GM12878 (cell line): ENCODE measurements around the gene SLC2A1. TPM values are rescaled to one million over a fixed set of nuclear protein-coding genes. Genes with fewer than 3 reads are reported as not detected.
"Not testable (repeated sequence)": the region's sequence is repeated elsewhere in the genome, so short reads cannot be mapped to it uniquely, and the experiment has no call there.

Source experiments
- ATAC-seq: fragments of 200-7000 bp; cut with Tn5 transposase; 3 replicates; pipeline ENCODE4 v1.9.1; 2020; ENCODE audit warnings: mild to moderate bottlenecking, moderate library complexity
- BruUV-seq: library from RNA; stranded (reverse); fragments of 400-500 nt; replicated peaks from 2 replicates; lab custom pipeline; 2021; lab: Mats Ljungman, UMichigan
- CTCF ChIA-PET: fragments of 300-600 bp; sonication (Branson Sonifier 250); formaldehyde crosslinking; extraction: SDS; loops from one replicate; lab custom pipeline; 2021; ENCODE audit warnings: inconsistent platforms; lab: Yijun Ruan, JAX
- POLR2A ChIA-PET: fragments of 350-600 bp; formaldehyde crosslinking; extraction: SDS; loops from one replicate; lab custom pipeline; 2021; ENCODE audit warnings: inconsistent platforms; lab: Charles Lee
- RAD21 ChIA-PET: fragments of 300-600 bp; sonication (Branson Sonifier 250); formaldehyde crosslinking; loops from one replicate; lab custom pipeline; 2023; ENCODE audit warnings: antibody characterized with exemption; ENCODE audit not compliant: unreplicated experiment; lab: Charles Lee
- SMC1A ChIA-PET: fragments of 300-600 bp; sonication (Branson Sonifier 250); formaldehyde crosslinking; loops from one replicate; lab custom pipeline; 2023; ENCODE audit not compliant: unreplicated experiment, uncharacterized antibody; lab: Charles Lee
- DNase-seq: peaks from one replicate; pipeline ENCODE4 v3.0.0-alpha.2; 2011; ENCODE audit warnings: low read depth, low spot score
- FAIRE-seq: peaks from 3 replicates; lab custom pipeline; 2011; peaks lifted over from hg19 to GRCh38; lab: Jason Lieb, UNC
- H2AFZ ChIP-seq: 2 replicates; pipeline ENCODE4 v1.6.0; 2011; ENCODE audit warnings: low read depth, low read length, control low read depth; ENCODE audit not compliant: control insufficient read depth
- H3K27ac ChIP-seq: 2 replicates; pipeline ENCODE4 v1.5.1; 2011; ENCODE audit warnings: control low read depth; ENCODE audit not compliant: control insufficient read depth, insufficient read depth
- H3K27me3 ChIP-seq, 2 experiments: replicated peaks in 1 of 2; 2 replicates each; pipeline versions ENCODE4 v1.6.0 to v1.6.1; 2011; ENCODE audit warnings: low read length in 1 of 2; ENCODE audit not compliant: control insufficient read depth in 2 of 2, insufficient read depth in 2 of 2
- H3K36me3 ChIP-seq, 2 experiments: 2 replicates each; pipeline ENCODE4 v1.5.1; 2011; ENCODE audit warnings: low read length in 1 of 2; ENCODE audit not compliant: control insufficient read depth in 2 of 2, insufficient read depth in 2 of 2
- H3K4me1 ChIP-seq: 2 replicates; pipeline ENCODE4 v1.6.1; 2011; ENCODE audit warnings: mild to moderate bottlenecking, low read length, moderate library complexity, mixed read lengths; ENCODE audit not compliant: control insufficient read depth, insufficient read depth
- H3K4me2 ChIP-seq: 2 replicates; pipeline ENCODE4 v1.6.0; 2011; ENCODE audit warnings: control low read depth; ENCODE audit not compliant: control insufficient read depth, insufficient read depth
- H3K4me3 ChIP-seq: fragments of 200-600 bp; sonication (generic); 2 replicates; pipeline ENCODE4 v1.5.1; 2016
- H3K79me2 ChIP-seq: 2 replicates; pipeline ENCODE4 v1.6.0; 2011; ENCODE audit warnings: low read length; ENCODE audit not compliant: control insufficient read depth, insufficient read depth
- H3K9ac ChIP-seq: 2 replicates; pipeline ENCODE4 v1.8.0; 2011; ENCODE audit warnings: low read length, control low read depth, mixed read lengths; ENCODE audit not compliant: control insufficient read depth, insufficient read depth
- H3K9me3 ChIP-seq: replicated peaks from 3 replicates; pipeline ENCODE4 v1.5.1; 2011; ENCODE audit warnings: mild to moderate bottlenecking, low read length; ENCODE audit not compliant: control insufficient read depth, insufficient read depth
- H4K20me1 ChIP-seq: 2 replicates; pipeline ENCODE4 v1.6.0; 2011; ENCODE audit not compliant: control insufficient read depth, insufficient read depth
- MYB ChIP-seq: fragments of 150-350 bp; IDR thresholded peaks from 2 replicates; pipeline ENCODE4 v1.6.1; 2014; ENCODE audit warnings: mild to moderate bottlenecking, low read depth, low read length, borderline replicate concordance
- WGBS: methylation state at CpG from one replicate; pipeline ENCODE4 v1.1.6; 2016; ENCODE audit warnings: low lambda C conversion rate; ENCODE audit not compliant: insufficient replicate concordance, insufficient coverage; ENCODE audit errors: missing lambda C conversion rate; 5-methylcytosine and 5-hydroxymethylcytosine counted together
- in situ Hi-C: fragments of 300-500 bp; cut with MboI; formaldehyde crosslinking; loops from 9 replicates; pipeline ENCODE4 v1.14.3; 2018; ENCODE audit warnings: mixed read lengths
- intact Hi-C: fragments of 100-400 bp; cut with micrococcal nuclease; formaldehyde crosslinking; loops from one replicate; pipeline ENCODE4 v1.14.2; 2022; ENCODE audit not compliant: unreplicated experiment
- polyA plus RNA-seq, 11 experiments: library from polyadenylated mRNA; depleted of rRNA in 4 of 11; unstranded in 6 of 11; stranded (reverse) in 5 of 11; fragments of >200 nt; fragmentation: Nextera tagmentation in 4 of 11; fragmentation: Illumina TruSeq in 1 of 11; extraction: Ambion mirVana in 4 of 11; extraction: Trizol in 1 of 11; gene quantifications; 1 replicate in 1 of 11; 2 replicates in 10 of 11; pipeline versions ENCODE4 v1.2.1 to v1.2.3, GENCODE V29; 2011 to 2016; ENCODE audit warnings: inconsistent platforms in 2 of 11, missing spikeins in 2 of 11, low read depth in 1 of 11
- total RNA-seq, 4 experiments: library from RNA; depleted of rRNA in 3 of 4; stranded (reverse); fragments of >200 nt in 3 of 4; fragmentation: Illumina TruSeq in 1 of 4; extraction: Trizol in 1 of 4; gene quantifications; 2 replicates each; pipeline versions ENCODE4 v1.2.1 to v1.2.3, GENCODE V29; 2013 to 2021

Gene SLC2A1
- total and polyA plus RNA-seq, 10 of the 15 experiments (the other 5 are each of a cell fraction or from before 2014, with no cell fraction given), result 5.7 to 66.0 (median 44.2) TPM

- H2AFZ ChIP-seq, H3K4me2 ChIP-seq, H3K4me3 ChIP-seq, H3K79me2 ChIP-seq, in situ Hi-C loops, H3K27me3 ChIP-seq, H4K20me1 ChIP-seq, H3K4me1 ChIP-seq, FAIRE-seq, H3K36me3 ChIP-seq, POLR2A ChIA-PET, CTCF ChIA-PET, BruUV-seq, H3K9ac ChIP-seq, DNase-seq, intact Hi-C loops, H3K27ac ChIP-seq, ATAC-seq, H3K9me3 ChIP-seq: not testable (repeated sequence)
- WGBS, result 50% methylated on average over 4 of the region's 4 CpGs
- ChIA-PET SMC1A (interaction anchor here (1.6 kb wide), 1 partner anchor 54 kb away, joined by 4 read pairs; the partner anchor contains the start of gene ZNF691), RAD21 (interaction anchor here (1.4 kb wide), 1 partner anchor 174 kb away, joined by 4 read pairs; no protein-coding TSS in a partner anchor)
Observed at GRCh38 chr1:42899960-42900359, 58.7 kb downstream of the SLC2A1 start.

- Histone ChIP-seq H3K36me3 (no peaks in the 10 kb centered on the region), H3K27ac (no peak overlapping the region), H4K20me1 (no peaks in the 10 kb centered on the region), H3K4me3 (no peak overlapping the region), H3K9ac (no peak overlapping the region), H3K4me2 (no peak overlapping the region), H2AFZ (no peak overlapping the region), H3K9me3 (no peaks in the 10 kb centered on the region), H3K27me3 (no peaks in the 10 kb centered on the region), H3K4me1 (no peaks in the 10 kb centered on the region), H3K79me2 (no peaks in the 10 kb centered on the region)
- intact Hi-C loops (no loop called here), in situ Hi-C loops (no loop called here)
- BruUV-seq, result no TSS peak
- ATAC-seq (no peak), DNase-seq (no peak), FAIRE-seq (no peak)
- ChIA-PET SMC1A (no interaction called here), RAD21 (interaction anchor here (1.5 kb wide), 1 partner anchor 12 kb away, joined by 3 read pairs; no protein-coding TSS in a partner anchor), CTCF (interaction anchor here (0.6 to 1.4 kb wide), 3 partner anchors 124 to 974 kb away, joined by 3 to 5 read pairs (median 3); partner anchors contain the start of genes C1orf50 and P3H1), POLR2A (no interaction called here)
- 55% methylated on average over 5 of the region's 5 CpGs for WGBS
- no peak for TF ChIP-seq MYB
Observed at GRCh38 chr1:42891465-42892138, 67.1 kb downstream of the SLC2A1 start.
